VCaP (cell line): ENCODE results near the gene ABCC9.

Experiments
- H3K27ac ChIP-seq: fragments of 450-650 bp; 2 replicates; pipeline ENCODE4 v1.5.1; 2017
- TF ChIP-seq, protein P1 (sequence below): fragments of 450-650 bp; conservative IDR thresholded peaks from 2 replicates; pipeline ENCODE4 v1.5.1; 2017; ENCODE audit warnings: mild to moderate bottlenecking, moderate library complexity

ABCC9 gene

DNA sequence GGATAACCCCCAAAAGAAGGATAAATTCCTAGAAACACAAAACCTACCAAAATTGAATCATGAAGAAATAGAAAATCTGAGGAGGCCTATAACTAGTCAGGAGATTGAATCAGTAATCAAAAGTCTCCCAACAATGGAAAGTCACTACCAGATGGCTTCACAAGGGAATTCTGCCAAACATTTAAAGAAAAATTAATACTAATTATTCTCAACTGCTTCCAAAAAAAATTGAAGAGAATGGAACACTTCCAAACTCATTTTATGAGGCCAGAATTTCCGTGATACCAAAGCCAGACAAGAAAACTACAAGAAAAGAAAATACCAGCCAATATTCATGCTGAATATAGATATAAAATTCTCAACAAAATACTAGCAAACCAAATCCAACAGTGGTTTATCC, 7.8 kb upstream of the ABCC9 start:
- H3K27ac ChIP-seq, result no peak overlapping the region
- TF ChIP-seq, protein P1, sequence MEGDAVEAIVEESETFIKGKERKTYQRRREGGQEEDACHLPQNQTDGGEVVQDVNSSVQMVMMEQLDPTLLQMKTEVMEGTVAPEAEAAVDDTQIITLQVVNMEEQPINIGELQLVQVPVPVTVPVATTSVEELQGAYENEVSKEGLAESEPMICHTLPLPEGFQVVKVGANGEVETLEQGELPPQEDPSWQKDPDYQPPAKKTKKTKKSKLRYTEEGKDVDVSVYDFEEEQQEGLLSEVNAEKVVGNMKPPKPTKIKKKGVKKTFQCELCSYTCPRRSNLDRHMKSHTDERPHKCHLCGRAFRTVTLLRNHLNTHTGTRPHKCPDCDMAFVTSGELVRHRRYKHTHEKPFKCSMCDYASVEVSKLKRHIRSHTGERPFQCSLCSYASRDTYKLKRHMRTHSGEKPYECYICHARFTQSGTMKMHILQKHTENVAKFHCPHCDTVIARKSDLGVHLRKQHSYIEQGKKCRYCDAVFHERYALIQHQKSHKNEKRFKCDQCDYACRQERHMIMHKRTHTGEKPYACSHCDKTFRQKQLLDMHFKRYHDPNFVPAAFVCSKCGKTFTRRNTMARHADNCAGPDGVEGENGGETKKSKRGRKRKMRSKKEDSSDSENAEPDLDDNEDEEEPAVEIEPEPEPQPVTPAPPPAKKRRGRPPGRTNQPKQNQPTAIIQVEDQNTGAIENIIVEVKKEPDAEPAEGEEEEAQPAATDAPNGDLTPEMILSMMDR, result no peak

GRCh38 chr12:21946983-21947382, 5.8 kb upstream of the ABCC9 start:
- H3K27ac ChIP-seq, result no peak overlapping the region
- TF ChIP-seq, protein P1, result no peak

DNA sequence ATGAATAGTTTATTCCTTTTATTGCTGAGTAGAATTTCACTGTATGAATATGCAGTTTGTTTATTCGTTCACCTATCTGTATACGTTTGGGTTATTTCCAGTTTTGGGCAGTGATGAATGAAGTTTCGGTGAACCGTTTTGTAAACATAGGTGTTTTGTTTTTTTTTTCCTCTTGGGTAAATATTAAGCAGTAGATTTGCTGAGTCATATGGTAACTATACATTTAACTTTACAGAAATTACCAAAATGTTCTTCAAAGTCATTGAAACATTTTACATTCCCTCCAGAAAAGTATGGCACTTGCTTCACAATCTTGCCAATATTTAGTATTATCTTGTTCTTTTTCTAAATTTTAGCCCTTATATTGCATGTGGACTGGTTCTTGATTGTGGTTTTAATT, 3.8 kb upstream of the ABCC9 start:
- H3K27ac ChIP-seq, result no peak overlapping the region
- TF ChIP-seq, protein P1, result no peak

GRCh38 chr12:21942377-21942703, 1.1 kb upstream of the ABCC9 start:
- TF ChIP-seq, protein P1, result no peak
- H3K27ac ChIP-seq, result no peak overlapping the region

- TF ChIP-seq, protein P1, result no peak
- no peak overlapping the region for H3K27ac ChIP-seq
Measured at GRCh38 chr12:21941506-21942376, 515 bp upstream of the ABCC9 start.

GRCh38 chr12:21939435-21939834, 1.8 kb downstream of the ABCC9 start:
- H3K27ac ChIP-seq, result no peak overlapping the region
- TF ChIP-seq, protein P1, result no peak

DNA sequence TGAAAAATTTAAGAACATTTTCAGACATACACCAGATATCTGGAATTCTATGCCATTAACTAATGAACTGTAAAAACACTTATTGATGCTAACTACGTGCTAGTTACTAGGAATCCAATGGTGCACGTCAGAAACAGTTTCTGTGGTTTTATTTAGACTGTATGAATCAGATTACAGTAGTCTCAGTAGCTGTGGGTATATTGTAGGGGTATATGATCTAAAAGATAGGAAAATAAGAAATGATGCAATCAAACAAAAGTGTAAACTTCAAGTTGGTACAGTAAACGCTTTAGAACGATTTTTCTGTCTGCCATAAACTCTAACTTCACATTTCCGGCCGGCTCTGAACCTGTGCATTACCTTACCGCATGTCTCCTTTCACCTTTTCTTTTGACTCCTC, 2.3 kb downstream of the ABCC9 start:
- TF ChIP-seq, protein P1, result no peak
- H3K27ac ChIP-seq, result no peak overlapping the region
